Erythroblast (primary cell): ENCODE measurements around the gene CHID1.

Source experiments
- GATA1 ChIP-seq: IDR thresholded peaks from 2 replicates; pipeline ENCODE4 v1.6.1; 2011; ENCODE audit warnings: low read depth, mild to moderate bottlenecking, control low read depth, low read length, moderate library complexity
- POLR2A ChIP-seq: IDR thresholded peaks from 2 replicates; pipeline ENCODE4 v1.6.1; 2011; ENCODE audit warnings: mild to moderate bottlenecking, low read length

- TF ChIP-seq POLR2A: peak; percentile 56
- TF ChIP-seq GATA1: no peak
These were observed 48.4 kb downstream of the CHID1 start for GRCh38 chr11:862081-862661.
